Caco-2 (cell line): ENCODE measurements around the gene MUSTN1. TPM values are rescaled to one million over a fixed set of nuclear protein-coding genes. Genes with fewer than 3 reads are reported as not detected.

Experiments
- BruUV-seq: library from RNA; stranded (reverse); fragments of 400-500 nt; replicated peaks from 2 replicates; lab custom pipeline; 2021; lab: Mats Ljungman, UMichigan
- CTCF ChIA-PET: fragments of 300-600 bp; sonication (Branson Sonifier 250); formaldehyde crosslinking; loops from one replicate; lab custom pipeline; 2022; ENCODE audit warnings: antibody characterized with exemption; lab: Charles Lee
- POLR2A ChIA-PET: fragments of 300-600 bp; sonication (Branson Sonifier 250); formaldehyde crosslinking; loops from one replicate; lab custom pipeline; 2022; ENCODE audit warnings: antibody characterized with exemption; lab: Charles Lee
- DNase-seq, 2 experiments: peaks; one replicate each; pipeline versions ENCODE4 v3.0.0 to v3.0.0-alpha.2; 2020 to 2022
- H3K27me3 ChIP-seq: replicated peaks from 2 replicates; pipeline ENCODE4 v1.6.0; 2011; ENCODE audit warnings: low read length; ENCODE audit not compliant: control insufficient read depth, insufficient read depth
- H3K36me3 ChIP-seq: 2 replicates; pipeline ENCODE4 v1.5.1; 2011; ENCODE audit warnings: low read length; ENCODE audit not compliant: control insufficient read depth, insufficient read depth
- H3K4me1 ChIP-seq: fragments of 250-450 bp; sonication (Bioruptor Pico); 2 replicates; pipeline ENCODE4 v1.5.1; 2020; ENCODE audit warnings: mild to moderate bottlenecking
- H3K4me3 ChIP-seq: 2 replicates; pipeline ENCODE4 v1.5.1; 2011; ENCODE audit warnings: low read depth, mild to moderate bottlenecking, control low read depth, low read length
- H3K9me3 ChIP-seq: fragments of 250-450 bp; sonication (Bioruptor Pico); 2 replicates; pipeline ENCODE4 v1.5.1; 2020; ENCODE audit warnings: mild to moderate bottlenecking, moderate library complexity
- H3K27ac Mint-ChIP-seq: one replicate; pipeline ENCODE4 v1.8.0; 2022; ENCODE audit warnings: mixed read lengths; ENCODE audit not compliant: unreplicated experiment
- H3K27me3 Mint-ChIP-seq: one replicate; pipeline ENCODE4 v1.8.0; 2022; ENCODE audit warnings: mixed read lengths; ENCODE audit not compliant: insufficient read depth, unreplicated experiment
- H3K36me3 Mint-ChIP-seq: one replicate; pipeline ENCODE4 v1.8.0; 2022; ENCODE audit warnings: mild to moderate bottlenecking, mixed read lengths; ENCODE audit not compliant: insufficient read depth, unreplicated experiment
- H3K4me1 Mint-ChIP-seq: one replicate; pipeline ENCODE4 v1.8.0; 2022; ENCODE audit warnings: low read depth, mixed read lengths; ENCODE audit not compliant: unreplicated experiment
- H3K4me3 Mint-ChIP-seq: one replicate; pipeline ENCODE4 v1.8.0; 2022; ENCODE audit warnings: mild to moderate bottlenecking, moderate library complexity, mixed read lengths; ENCODE audit not compliant: unreplicated experiment
- H3K9me3 Mint-ChIP-seq: one replicate; pipeline ENCODE4 v1.8.0; 2022; ENCODE audit warnings: mixed read lengths; ENCODE audit not compliant: unreplicated experiment
- intact Hi-C: fragments of 100-400 bp; cut with micrococcal nuclease; formaldehyde crosslinking; loops from one replicate; pipeline ENCODE4 v1.10.0; 2022; ENCODE audit not compliant: unreplicated experiment
- total RNA-seq: library from RNA; stranded (reverse); gene quantifications from 2 replicates; pipeline ENCODE4 v1.2.3, GENCODE V29; 2022
- TF ChIP-seq, protein P1 (sequence below), 2 experiments: fragments of 200-600 bp in 1 of 2; IDR thresholded peaks; 1 replicate in 1 of 2; 2 replicates in 1 of 2; pipeline versions ENCODE4 v1.5.1 to v1.8.0; 2011 to 2022; ENCODE audit warnings: antibody characterized with exemption in 1 of 2, control low read depth in 1 of 2, inconsistent platforms in 1 of 2, low read depth in 1 of 2, low read length in 1 of 2, mild to moderate bottlenecking in 1 of 2, moderate library complexity in 1 of 2; ENCODE audit not compliant: insufficient read depth in 1 of 2, severe bottlenecking in 1 of 2, unreplicated experiment in 1 of 2

Gene MUSTN1
- total RNA-seq, 1 experiment from 2014 or later = 1.8 TPM

- Histone ChIP-seq H3K4me3 (no peak overlapping the region), H3K27me3 (no peaks in the 10 kb centered on the region), H3K4me1 (peaks cover 9% of the 10 kb centered on the region; the same call in 1 of the 2 replicates), H3K36me3 (no peaks in the 10 kb centered on the region), H3K9me3 (no peaks in the 10 kb centered on the region)
- H3K4me3 Mint-ChIP-seq = no peak overlapping the region
- no peak for DNase-seq
- no peaks in the 10 kb centered on the region for H3K27me3 Mint-ChIP-seq
- ChIA-PET POLR2A (no interaction called here), CTCF (no interaction called here)
- no peaks in the 10 kb centered on the region for H3K9me3 Mint-ChIP-seq
- intact Hi-C loops = no loop called here
- TF ChIP-seq, protein P1, sequence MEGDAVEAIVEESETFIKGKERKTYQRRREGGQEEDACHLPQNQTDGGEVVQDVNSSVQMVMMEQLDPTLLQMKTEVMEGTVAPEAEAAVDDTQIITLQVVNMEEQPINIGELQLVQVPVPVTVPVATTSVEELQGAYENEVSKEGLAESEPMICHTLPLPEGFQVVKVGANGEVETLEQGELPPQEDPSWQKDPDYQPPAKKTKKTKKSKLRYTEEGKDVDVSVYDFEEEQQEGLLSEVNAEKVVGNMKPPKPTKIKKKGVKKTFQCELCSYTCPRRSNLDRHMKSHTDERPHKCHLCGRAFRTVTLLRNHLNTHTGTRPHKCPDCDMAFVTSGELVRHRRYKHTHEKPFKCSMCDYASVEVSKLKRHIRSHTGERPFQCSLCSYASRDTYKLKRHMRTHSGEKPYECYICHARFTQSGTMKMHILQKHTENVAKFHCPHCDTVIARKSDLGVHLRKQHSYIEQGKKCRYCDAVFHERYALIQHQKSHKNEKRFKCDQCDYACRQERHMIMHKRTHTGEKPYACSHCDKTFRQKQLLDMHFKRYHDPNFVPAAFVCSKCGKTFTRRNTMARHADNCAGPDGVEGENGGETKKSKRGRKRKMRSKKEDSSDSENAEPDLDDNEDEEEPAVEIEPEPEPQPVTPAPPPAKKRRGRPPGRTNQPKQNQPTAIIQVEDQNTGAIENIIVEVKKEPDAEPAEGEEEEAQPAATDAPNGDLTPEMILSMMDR (IDR thresholded peaks at IDR 0.05; ENCODE audit: insufficient read depth in 1 of 2, low read depth in 1 of 2, low read length in 1 of 2, severe bottlenecking in 1 of 2, unreplicated experiment in 1 of 2) = no peak
- peaks cover 4% of the 10 kb centered on the region for H3K36me3 Mint-ChIP-seq
- BruUV-seq = no TSS peak
- H3K4me1 Mint-ChIP-seq = peaks cover 6% of the 10 kb centered on the region
- H3K27ac Mint-ChIP-seq = no peak overlapping the region
Observed at GRCh38 chr3:52835766-52836470, 1.1 kb upstream of the MUSTN1 start.

- TF ChIP-seq, protein P1 (IDR thresholded peaks at IDR 0.05; ENCODE audit: insufficient read depth in 1 of 2, low read depth in 1 of 2, low read length in 1 of 2, severe bottlenecking in 1 of 2, unreplicated experiment in 1 of 2) = no peak
- ChIA-PET POLR2A (no interaction called here), CTCF (no interaction called here)
- no peak overlapping the region for H3K4me3 Mint-ChIP-seq
- BruUV-seq = no TSS peak
- H3K9me3 Mint-ChIP-seq = no peaks in the 10 kb centered on the region
- H3K9me3 ChIP-seq = no peaks in the 10 kb centered on the region
- H3K4me1 ChIP-seq = peaks cover 9% of the 10 kb centered on the region; the same call in 1 of the 2 replicates
- H3K36me3 ChIP-seq = no peaks in the 10 kb centered on the region
- peaks cover 4% of the 10 kb centered on the region for H3K36me3 Mint-ChIP-seq
- H3K27me3 ChIP-seq = no peaks in the 10 kb centered on the region
- H3K27me3 Mint-ChIP-seq = no peaks in the 10 kb centered on the region
- intact Hi-C loops = no loop called here
- no peak overlapping the region for H3K4me3 ChIP-seq
- H3K4me1 Mint-ChIP-seq = peaks cover 6% of the 10 kb centered on the region
- H3K27ac Mint-ChIP-seq = no peak overlapping the region
- DNase-seq = no peak
Observed at GRCh38 chr3:52833202-52833601, 1.6 kb downstream of the MUSTN1 start.

DNA sequence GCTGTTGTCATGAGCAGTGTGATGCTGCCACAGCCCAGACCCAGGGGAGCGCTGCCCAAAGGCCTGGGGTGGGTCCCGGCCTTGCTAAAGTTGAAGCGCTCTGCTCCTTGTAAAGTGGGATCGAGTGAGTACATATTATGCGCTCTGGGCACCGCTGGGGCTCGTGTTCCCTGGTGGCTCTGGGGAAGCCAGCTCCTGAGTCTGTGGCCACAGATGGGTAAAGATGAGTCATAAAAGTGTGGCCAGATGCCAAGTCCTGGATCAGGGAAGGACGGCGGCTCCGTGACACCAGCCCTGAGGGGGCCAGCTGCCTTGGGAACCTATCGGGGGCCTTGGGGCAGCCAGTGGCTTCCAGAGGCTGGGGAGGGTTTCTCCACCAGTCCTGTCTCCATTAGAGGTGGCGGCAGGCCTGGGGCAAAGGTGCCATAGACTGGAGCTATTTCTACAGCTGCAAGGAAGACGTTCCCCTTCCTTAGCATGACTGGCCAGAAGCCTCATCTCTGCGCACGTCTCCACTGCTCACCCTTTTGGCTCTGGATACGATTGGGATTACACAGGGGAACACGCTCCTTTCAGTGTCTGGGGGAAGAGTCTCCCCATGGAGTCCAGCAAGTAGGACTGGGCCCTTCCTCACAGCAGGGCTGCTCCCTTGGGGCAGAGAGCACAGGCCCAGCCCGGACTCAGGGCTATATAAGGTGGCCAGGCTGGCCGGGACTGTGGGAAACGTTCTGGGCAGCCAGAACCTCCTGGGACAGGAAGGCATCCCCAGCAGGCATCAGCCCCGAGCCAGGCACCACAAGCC lies 3.1 kb downstream of the MUSTN1 start:
- TF ChIP-seq, protein P1 (IDR thresholded peaks at IDR 0.05; ENCODE audit: insufficient read depth in 1 of 2, low read depth in 1 of 2, low read length in 1 of 2, severe bottlenecking in 1 of 2, unreplicated experiment in 1 of 2) = no peak
- no peaks in the 10 kb centered on the region for H3K36me3 ChIP-seq
- no peak for DNase-seq
- no peaks in the 10 kb centered on the region for H3K27me3 ChIP-seq
- Mint-ChIP-seq H3K27ac (no peak overlapping the region), H3K4me3 (no peak overlapping the region), H3K36me3 (no peaks in the 10 kb centered on the region), H3K27me3 (no peaks in the 10 kb centered on the region), H3K4me1 (peaks cover 12% of the 10 kb centered on the region), H3K9me3 (no peaks in the 10 kb centered on the region)
- intact Hi-C loops = no loop called here
- H3K4me1 ChIP-seq = peaks cover 9% of the 10 kb centered on the region; the same call in 1 of the 2 replicates
- H3K4me3 ChIP-seq = no peak overlapping the region
- H3K9me3 ChIP-seq = no peaks in the 10 kb centered on the region
- ChIA-PET POLR2A (no interaction called here), CTCF (interaction anchor here (0.6 to 1.2 kb wide), 2 partner anchors 60 to 88 kb away, joined by 3 to 4 read pairs; no protein-coding TSS in a partner anchor)
- BruUV-seq = no TSS peak
